Measurements from ENCODE around the gene SPNS1.
"Not testable (repeated sequence)": the region's sequence is repeated elsewhere in the genome, so short reads cannot be mapped to it uniquely, and the experiment has no call there.

SPNS1 gene

DNA sequence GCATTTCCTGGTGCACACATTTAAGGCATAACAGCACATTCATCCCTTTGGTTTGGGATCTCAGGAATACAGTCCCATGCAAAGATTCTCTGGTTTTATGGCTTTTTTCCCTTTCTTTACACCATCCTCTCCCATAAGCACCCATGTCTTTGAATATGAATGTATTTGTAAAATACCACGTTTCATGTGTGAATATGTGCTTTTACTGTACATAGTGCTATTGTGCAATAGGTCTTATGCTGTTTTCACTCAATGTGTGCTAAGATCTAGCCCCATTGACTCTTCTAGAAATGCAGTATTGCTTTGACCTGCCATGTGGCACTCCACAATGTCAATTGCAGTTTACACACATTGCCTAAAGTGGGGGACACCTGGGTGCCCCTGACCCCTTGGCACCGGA lies 10.1 kb upstream of the SPNS1 start:
- Histone ChIP-seq H2AFZ (ENCODE audit: low read length) (no peak overlapping the region), H3K9me2 (replicated peaks; ENCODE audit: insufficient read depth, low read length) (no peaks in the 10 kb centered on the region), H3K4me2 (ENCODE audit: low read depth, low read length) (no peak overlapping the region), H3K4me1 (ENCODE audit: low read length) (no peaks in the 10 kb centered on the region), H3F3A (ENCODE audit: insufficient read depth, low read length) (peaks cover 5% of the 10 kb centered on the region; the same call in 1 of the 2 replicates), H3K27ac (ENCODE audit: low read length) (no peak overlapping the region), H3K4me3 (ENCODE audit: low read length) (no peak overlapping the region), H3K9ac (ENCODE audit: low read length) (no peak overlapping the region), H4K20me1 (ENCODE audit: insufficient read depth, low read length) (no peaks in the 10 kb centered on the region), H3K36me3 (replicated peaks; ENCODE audit: insufficient read depth, low read length) (peaks cover 5% of the 10 kb centered on the region), H3K27me3 (replicated peaks; ENCODE audit: insufficient read depth, low read length) (no peaks in the 10 kb centered on the region), H3K79me2 (ENCODE audit: low read length) (no peaks in the 10 kb centered on the region), H3K9me3 (replicated peaks; ENCODE audit: insufficient read depth, low read length) (no peaks in the 10 kb centered on the region)
- no peak for DNase-seq
- no peak for TF ChIP-seq EZH2phosphoT487 (IDR thresholded peaks at IDR 0.05; ENCODE audit: low read length)
- no peak for TF ChIP-seq EZH2 (optimal IDR thresholded peaks at IDR 0.05; ENCODE audit: low read depth, low read length)

DNA sequence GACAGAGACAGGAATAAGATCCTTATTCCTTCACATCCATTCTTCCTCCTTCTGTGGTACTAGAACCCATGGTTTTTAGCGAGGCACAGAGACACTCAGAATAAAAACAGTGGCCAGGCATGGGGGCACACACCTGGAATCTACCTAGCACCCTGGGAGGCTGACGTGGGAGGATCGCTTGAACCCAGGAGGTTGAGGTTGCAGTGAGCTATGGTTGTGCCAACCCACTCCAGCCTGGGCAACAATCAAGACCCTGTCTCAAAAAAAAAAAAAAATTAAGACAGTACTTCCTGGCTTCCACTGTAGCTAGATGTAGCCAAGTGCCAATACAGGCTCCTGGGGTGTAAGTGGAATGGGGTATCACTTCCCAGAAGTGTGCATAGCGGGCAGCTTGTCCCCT lies 7.4 kb upstream of the SPNS1 start:
- no peaks in the 10 kb centered on the region for H3K79me2 ChIP-seq (ENCODE audit: low read length)
- no peak overlapping the region for H2AFZ ChIP-seq (ENCODE audit: low read length)
- TF ChIP-seq, protein P1, sequence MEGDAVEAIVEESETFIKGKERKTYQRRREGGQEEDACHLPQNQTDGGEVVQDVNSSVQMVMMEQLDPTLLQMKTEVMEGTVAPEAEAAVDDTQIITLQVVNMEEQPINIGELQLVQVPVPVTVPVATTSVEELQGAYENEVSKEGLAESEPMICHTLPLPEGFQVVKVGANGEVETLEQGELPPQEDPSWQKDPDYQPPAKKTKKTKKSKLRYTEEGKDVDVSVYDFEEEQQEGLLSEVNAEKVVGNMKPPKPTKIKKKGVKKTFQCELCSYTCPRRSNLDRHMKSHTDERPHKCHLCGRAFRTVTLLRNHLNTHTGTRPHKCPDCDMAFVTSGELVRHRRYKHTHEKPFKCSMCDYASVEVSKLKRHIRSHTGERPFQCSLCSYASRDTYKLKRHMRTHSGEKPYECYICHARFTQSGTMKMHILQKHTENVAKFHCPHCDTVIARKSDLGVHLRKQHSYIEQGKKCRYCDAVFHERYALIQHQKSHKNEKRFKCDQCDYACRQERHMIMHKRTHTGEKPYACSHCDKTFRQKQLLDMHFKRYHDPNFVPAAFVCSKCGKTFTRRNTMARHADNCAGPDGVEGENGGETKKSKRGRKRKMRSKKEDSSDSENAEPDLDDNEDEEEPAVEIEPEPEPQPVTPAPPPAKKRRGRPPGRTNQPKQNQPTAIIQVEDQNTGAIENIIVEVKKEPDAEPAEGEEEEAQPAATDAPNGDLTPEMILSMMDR (IDR thresholded peaks at IDR 0.05; ENCODE audit: low read length) = no peak
- TF ChIP-seq EZH2phosphoT487 (IDR thresholded peaks at IDR 0.05; ENCODE audit: low read length) (no peak), EZH2 (optimal IDR thresholded peaks at IDR 0.05; ENCODE audit: low read depth, low read length) (no peak)
- no peaks in the 10 kb centered on the region for H3K9me2 ChIP-seq (replicated peaks; ENCODE audit: insufficient read depth, low read length)
- no peaks in the 10 kb centered on the region for H3K4me1 ChIP-seq (ENCODE audit: low read length)
- no peaks in the 10 kb centered on the region for H3K9me3 ChIP-seq (replicated peaks; ENCODE audit: insufficient read depth, low read length)
- no peaks in the 10 kb centered on the region for H3K27me3 ChIP-seq (replicated peaks; ENCODE audit: insufficient read depth, low read length)
- no peak overlapping the region for H3K4me3 ChIP-seq (ENCODE audit: low read length)
- H3K36me3 ChIP-seq (replicated peaks; ENCODE audit: insufficient read depth, low read length) = peaks cover 5% of the 10 kb centered on the region
- DNase-seq = no peak
- H3K4me2 ChIP-seq (ENCODE audit: low read depth, low read length) = no peak overlapping the region
- H3F3A ChIP-seq (ENCODE audit: insufficient read depth, low read length) = peaks cover 5% of the 10 kb centered on the region; the same call in 1 of the 2 replicates
- H3K27ac ChIP-seq (ENCODE audit: low read length) = no peak overlapping the region
- H4K20me1 ChIP-seq (ENCODE audit: insufficient read depth, low read length) = no peaks in the 10 kb centered on the region
- H3K9ac ChIP-seq (ENCODE audit: low read length) = no peak overlapping the region

DNA sequence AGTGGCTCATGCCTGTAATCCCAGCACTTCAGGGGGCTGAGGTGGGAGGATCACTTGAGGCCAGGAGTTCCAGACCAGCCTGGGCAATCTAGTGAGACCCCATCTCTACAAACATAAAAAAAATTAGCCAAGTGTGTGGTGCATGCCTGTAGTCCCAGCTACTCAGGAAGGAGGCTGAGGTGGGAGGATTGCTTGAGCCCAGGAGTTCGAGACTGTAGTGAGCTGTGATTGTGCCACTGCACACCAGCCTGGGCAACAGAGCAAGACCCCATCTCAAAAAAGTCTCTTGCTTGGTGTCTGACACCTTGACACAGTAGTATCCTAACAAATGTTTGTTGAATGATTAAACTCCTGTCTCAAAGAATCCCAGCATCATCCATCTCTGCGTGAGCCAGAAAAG lies 4.9 kb upstream of the SPNS1 start:
- not testable (repeated sequence) for H3K9me2 ChIP-seq (replicated peaks; ENCODE audit: insufficient read depth, low read length); H3K36me3 ChIP-seq (replicated peaks; ENCODE audit: insufficient read depth, low read length); H3K27ac ChIP-seq (ENCODE audit: low read length); H3K4me3 ChIP-seq (ENCODE audit: low read length); H3K4me1 ChIP-seq (ENCODE audit: low read length); H3K9ac ChIP-seq (ENCODE audit: low read length); DNase-seq; H3K4me2 ChIP-seq (ENCODE audit: low read depth, low read length); H2AFZ ChIP-seq (ENCODE audit: low read length); H4K20me1 ChIP-seq (ENCODE audit: insufficient read depth, low read length); H3K9me3 ChIP-seq (replicated peaks; ENCODE audit: insufficient read depth, low read length); H3K27me3 ChIP-seq (replicated peaks; ENCODE audit: insufficient read depth, low read length); H3K79me2 ChIP-seq (ENCODE audit: low read length)
- peaks cover 16% of the 10 kb centered on the region; the same call in 1 of the 2 replicates for H3F3A ChIP-seq (ENCODE audit: insufficient read depth, low read length)

DNA sequence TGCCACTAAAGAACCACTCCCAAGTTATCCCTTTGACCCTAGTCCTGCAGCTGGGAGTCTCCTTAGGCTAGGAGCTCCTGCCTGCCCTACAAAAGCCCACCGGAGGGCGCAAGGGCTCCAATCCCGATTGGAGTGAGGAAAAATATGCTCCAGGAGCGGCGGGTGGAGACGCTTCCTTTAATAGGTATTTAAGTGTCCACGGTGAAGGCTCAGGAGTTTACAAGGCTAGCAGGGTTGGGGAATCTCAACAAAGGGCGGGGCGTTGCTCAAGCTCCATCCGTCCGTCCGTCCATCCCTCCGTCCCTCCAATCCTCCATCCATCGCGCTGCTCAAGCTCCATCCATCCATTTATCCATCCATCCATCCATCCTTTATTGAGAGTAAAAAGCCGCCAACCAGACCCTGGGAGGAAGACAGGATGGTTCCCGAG lies 556 bp upstream of the SPNS1 start:
- Histone ChIP-seq H3K27me3 (replicated peaks; ENCODE audit: insufficient read depth, low read length) (no peaks in the 10 kb centered on the region), H3F3A (ENCODE audit: insufficient read depth, low read length) (peaks cover 11% of the 10 kb centered on the region; the same call in 1 of the 2 replicates), H3K4me2 (ENCODE audit: low read depth, low read length) (peak overlapping the region; percentile 78), H3K9me2 (replicated peaks; ENCODE audit: insufficient read depth, low read length) (no peaks in the 10 kb centered on the region), H3K4me3 (ENCODE audit: low read length) (peak overlapping the region; percentile 98), H2AFZ (ENCODE audit: low read length) (peak overlapping the region; percentile 79), H3K9ac (ENCODE audit: low read length) (peak overlapping the region; percentile 61), H4K20me1 (ENCODE audit: insufficient read depth, low read length) (no peaks in the 10 kb centered on the region), H3K9me3 (replicated peaks; ENCODE audit: insufficient read depth, low read length) (no peaks in the 10 kb centered on the region), H3K36me3 (replicated peaks; ENCODE audit: insufficient read depth, low read length) (no peaks in the 10 kb centered on the region), H3K79me2 (ENCODE audit: low read length) (peaks cover 30% of the 10 kb centered on the region), H3K27ac (ENCODE audit: low read length) (no peak overlapping the region), H3K4me1 (ENCODE audit: low read length) (peaks cover 10% of the 10 kb centered on the region)
- TF ChIP-seq EZH2phosphoT487 (IDR thresholded peaks at IDR 0.05; ENCODE audit: low read length) (no peak), EZH2 (optimal IDR thresholded peaks at IDR 0.05; ENCODE audit: low read depth, low read length) (no peak)
- TF ChIP-seq, protein P1 (IDR thresholded peaks at IDR 0.05; ENCODE audit: low read length) = peak; percentile 53
- DNase-seq = no peak
